Fibroblast of villous mesenchyme (primary cell): ENCODE measurements around the gene COX6B2. TPM values are rescaled to one million over a fixed set of nuclear protein-coding genes. Genes with fewer than 3 reads are reported as not detected.

ENCODE experiments used
- DNase-seq: peaks from one replicate; pipeline ENCODE4 v3.0.0-alpha.2; 2010; ENCODE audit warnings: low read depth
- H3K4me3 ChIP-seq: 2 replicates; pipeline ENCODE4 v1.5.1; 2011; ENCODE audit warnings: low read depth, mild to moderate bottlenecking, low read length
- total RNA-seq: library from RNA; depleted of rRNA; stranded (reverse); fragments of >200 nt; gene quantifications from 2 replicates; pipeline ENCODE4 v1.2.3, GENCODE V29; 2012
- TF ChIP-seq, protein P1 (sequence below): IDR thresholded peaks from 2 replicates; pipeline ENCODE4 v1.5.1; 2012; ENCODE audit warnings: low read depth, mild to moderate bottlenecking, low read length; ENCODE audit not compliant: insufficient read depth

The COX6B2 gene
- total RNA-seq, 1 donor = under 0.01 TPM

DNA sequence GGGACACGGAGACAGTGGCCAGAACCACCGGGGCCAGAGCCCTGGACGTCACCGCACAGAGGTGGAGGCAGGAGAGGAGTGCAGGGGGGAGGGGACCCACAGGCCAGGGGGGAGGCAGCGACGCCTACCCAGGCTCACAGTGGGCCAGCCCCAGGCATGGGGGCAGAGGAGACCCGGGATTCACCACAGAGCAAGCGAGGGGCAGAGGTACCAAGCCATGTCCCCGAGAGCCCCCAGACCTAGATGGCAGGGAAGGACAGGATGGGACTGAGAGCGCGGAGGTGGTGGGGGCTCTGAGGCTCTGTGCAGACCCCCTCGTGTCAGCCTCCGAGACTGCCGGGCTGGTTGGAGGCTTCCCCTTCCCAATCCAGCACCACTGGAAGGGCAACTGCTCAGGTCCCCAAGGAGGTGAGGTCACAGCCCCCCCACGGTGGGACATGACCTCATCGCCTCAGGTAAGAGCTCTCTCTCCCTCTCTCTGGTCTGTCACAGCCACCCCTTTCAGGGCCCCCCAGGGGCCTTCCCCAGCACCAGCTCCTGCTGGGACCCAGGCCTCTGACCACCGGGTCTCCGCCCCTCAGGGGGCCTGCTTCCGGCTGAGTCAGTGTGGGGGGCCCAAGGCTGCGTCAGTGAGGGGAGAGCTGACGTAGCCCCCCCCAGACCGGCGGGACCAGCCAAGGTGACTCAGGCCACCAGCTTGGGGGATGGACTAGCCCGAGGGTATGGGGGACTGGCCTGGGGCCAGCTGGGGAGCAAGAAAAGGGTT, 18.0 kb upstream of the COX6B2 start:
- no peak overlapping the region for H3K4me3 ChIP-seq
- peak; percentile 43 for DNase-seq
- TF ChIP-seq, protein P1, sequence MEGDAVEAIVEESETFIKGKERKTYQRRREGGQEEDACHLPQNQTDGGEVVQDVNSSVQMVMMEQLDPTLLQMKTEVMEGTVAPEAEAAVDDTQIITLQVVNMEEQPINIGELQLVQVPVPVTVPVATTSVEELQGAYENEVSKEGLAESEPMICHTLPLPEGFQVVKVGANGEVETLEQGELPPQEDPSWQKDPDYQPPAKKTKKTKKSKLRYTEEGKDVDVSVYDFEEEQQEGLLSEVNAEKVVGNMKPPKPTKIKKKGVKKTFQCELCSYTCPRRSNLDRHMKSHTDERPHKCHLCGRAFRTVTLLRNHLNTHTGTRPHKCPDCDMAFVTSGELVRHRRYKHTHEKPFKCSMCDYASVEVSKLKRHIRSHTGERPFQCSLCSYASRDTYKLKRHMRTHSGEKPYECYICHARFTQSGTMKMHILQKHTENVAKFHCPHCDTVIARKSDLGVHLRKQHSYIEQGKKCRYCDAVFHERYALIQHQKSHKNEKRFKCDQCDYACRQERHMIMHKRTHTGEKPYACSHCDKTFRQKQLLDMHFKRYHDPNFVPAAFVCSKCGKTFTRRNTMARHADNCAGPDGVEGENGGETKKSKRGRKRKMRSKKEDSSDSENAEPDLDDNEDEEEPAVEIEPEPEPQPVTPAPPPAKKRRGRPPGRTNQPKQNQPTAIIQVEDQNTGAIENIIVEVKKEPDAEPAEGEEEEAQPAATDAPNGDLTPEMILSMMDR = no peak

DNA sequence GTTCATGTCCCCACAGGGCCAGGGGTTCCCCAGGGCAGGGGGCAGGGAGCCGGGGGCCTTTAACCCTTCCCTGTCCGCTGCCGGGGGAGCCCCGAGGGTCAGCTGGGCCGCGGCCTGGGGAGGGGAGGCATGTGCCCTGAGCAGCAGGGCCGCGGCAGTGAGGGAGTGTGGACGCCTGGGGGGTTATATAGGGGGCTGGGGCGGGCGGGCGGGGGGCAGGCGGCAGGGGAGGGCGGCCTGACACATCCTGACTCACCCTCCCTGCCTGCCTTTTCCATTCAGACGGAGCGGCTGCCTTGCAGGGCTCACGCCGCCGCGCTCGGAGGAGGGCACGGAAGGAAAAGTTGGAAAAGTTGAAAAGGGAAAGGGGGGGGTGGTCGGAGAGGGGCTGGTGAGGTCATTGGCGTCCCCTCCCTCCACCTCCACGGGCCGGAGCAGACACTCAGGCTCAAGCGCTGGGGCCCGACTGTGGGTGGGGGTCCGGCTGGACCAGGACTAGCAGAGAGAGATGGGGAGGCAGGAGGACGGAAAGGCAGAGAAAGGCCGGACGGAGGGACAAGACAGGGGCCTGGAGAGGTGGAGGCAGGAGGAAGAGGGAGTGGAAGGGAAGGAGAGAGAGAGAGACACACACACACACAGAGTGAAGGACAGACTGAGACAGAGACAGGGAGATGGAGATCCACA, 15.9 kb upstream of the COX6B2 start, which contains the start of gene IL11:
Gene IL11 (minus strand): TSS at position 159 of the 684 bp plus-strand sequence. CDS start 153 bp downstream, at position 6.
- H3K4me3 ChIP-seq = peak within 1 kb of the TSS; percentile 71
- peak; percentile 29 for DNase-seq
- TF ChIP-seq, protein P1 = no peak

DNA sequence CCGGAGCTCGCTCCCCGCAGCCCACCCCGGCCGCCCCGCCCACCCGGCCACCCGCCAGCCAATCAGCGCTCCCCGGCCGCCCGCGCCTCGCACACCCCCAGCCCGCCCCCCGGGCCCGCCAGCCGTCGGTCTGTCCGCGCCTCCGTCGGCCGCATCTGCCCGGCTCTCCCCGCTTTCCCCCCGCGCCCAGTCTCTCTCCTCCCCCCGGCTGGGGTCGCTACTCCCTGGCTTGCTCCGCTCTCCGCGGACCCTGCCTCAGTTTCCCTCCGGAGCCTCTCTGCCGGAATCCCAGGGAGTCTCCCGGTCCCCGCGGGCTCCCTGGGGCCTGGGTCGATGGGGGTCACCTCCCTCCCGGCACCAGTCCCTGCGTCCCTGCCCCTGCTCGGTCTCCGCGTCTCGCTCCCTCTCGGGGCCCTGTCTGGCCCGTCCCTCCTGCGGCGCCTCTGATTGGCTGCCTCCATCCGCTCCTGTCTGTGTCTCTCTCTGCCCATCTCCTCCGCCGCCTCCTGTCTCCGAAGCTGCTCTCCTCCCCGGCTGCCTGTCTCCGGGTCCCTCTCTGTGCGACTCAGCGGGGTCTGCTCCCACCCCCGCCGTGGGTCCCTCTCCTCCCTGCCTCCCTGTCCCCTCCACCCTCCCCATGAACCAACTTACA, 15.3 kb upstream of the COX6B2 start:
- H3K4me3 ChIP-seq = peak overlapping the region; percentile 71
- peak; percentile 70 for DNase-seq
- TF ChIP-seq, protein P1 = no peak

DNA sequence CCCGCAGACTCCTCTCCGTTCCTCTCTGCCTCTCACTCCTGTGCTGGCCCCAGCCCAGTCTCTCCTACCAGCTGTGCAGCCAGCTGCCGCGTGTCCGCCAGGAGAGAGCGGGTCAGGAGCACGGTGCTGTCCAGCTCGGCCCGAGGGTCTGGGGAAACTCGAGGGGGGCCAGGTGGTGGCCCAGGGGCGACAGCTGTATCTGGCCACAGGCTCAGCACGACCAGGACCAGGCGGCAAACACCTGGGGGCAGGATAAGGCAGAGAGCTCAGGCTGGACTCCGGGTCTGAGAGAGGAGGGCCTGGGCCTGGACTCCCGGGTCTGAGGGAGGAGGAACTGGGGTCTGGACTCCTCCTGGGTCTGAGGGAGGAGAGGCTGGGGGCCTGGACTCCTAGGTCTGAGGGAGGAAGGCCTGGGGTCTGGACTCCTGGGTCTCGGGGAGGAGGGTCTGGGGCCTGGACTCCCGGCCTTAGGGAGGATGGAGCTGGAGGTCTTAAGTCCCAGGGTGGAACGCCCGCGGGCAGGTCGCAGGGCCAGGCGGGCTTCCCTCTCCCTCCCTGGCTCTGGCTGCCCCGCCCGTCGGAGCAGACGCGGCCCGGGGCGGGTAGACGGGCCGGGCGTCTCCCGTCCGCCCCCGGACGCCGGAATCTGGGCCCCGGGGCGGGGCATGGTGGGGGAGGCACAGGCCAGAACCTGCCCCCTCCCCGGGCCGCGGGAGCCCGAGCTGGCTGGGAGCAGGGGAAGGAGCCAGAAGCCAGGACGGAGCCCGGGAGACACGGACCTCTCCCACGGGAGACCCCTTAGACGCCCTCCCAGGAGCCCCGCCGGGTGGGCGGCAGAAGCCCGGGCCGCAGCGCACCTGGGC, 14.4 kb upstream of the COX6B2 start:
- TF ChIP-seq, protein P1 = no peak
- peak; percentile 39 for DNase-seq

DNA sequence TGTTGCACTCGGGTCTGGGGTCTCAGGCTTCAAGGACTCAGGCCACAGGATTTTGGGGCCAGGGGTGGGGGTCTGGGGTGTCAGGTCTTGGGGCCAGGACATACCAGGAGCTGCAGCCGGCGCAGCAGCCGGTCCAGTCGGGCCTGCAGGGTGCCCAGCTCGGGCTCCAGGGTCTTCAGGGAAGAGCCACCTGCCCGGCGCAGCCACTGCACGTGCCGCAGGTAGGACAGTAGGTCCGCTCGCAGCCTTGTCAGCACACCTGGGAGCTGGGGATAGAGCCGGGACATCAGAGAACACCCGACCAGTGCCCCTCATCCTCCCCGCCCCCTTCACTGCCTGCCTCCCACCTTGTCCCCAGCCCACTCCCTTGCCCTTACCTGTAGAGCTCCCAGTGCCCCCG, 13.6 kb upstream of the COX6B2 start:
- TF ChIP-seq, protein P1 = no peak
- H3K4me3 ChIP-seq = no peak overlapping the region
- no peak for DNase-seq

More for the DNA sequence above, 14.4 kb upstream of the COX6B2 start:
- peak overlapping the region; percentile 54 for H3K4me3 ChIP-seq

DNA sequence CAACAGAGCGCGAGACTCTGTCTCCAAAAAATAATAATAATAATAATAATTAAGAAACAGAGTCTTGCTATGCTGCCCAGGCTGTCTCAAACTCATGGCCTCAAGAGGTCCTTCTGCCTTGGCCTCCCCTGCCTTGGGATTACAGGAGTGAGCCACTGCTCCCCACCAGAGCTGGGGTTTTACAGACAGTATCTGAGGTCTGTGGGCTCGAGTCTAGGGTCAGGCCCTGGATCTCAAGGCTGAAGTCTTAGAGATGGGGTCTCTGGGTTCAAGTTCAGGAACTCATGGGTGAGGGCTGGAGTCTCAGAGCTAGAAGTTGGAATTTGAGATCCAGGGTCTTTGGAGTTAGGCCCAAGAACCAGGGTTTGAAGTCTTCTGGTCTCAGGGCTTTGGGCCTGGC, 12.3 kb upstream of the COX6B2 start:
- TF ChIP-seq, protein P1 = no peak
- H3K4me3 ChIP-seq = no peak overlapping the region
- no peak for DNase-seq
